GM23338 (cell line): ENCODE results near the gene DNAJC10. TPM values are rescaled to one million over a fixed set of nuclear protein-coding genes. Genes with fewer than 3 reads are reported as not detected.

Experiments used
- ATAC-seq: fragments of 200-7000 bp; cut with Tn5 transposase; 3 replicates; pipeline ENCODE4 v1.9.1; 2020
- DNase-seq: peaks from one replicate; pipeline ENCODE4 v3.0.0-alpha.2; 2015; ENCODE audit warnings: low spot score
- H2AFZ ChIP-seq: fragments of 200-600 bp; sonication (generic); 2 replicates; pipeline ENCODE4 v1.8.0; 2016; ENCODE audit warnings: antibody characterized with exemption, mild to moderate bottlenecking, moderate library complexity
- H3F3A ChIP-seq: fragments of 200-600 bp; sonication (generic); replicated peaks from 2 replicates; pipeline ENCODE4 v1.8.0; 2017; ENCODE audit warnings: antibody characterized with exemption, mixed run types, low read depth
- H3K27ac ChIP-seq: fragments of 200-600 bp; sonication (generic); 2 replicates; pipeline ENCODE4 v1.6.1; 2016; ENCODE audit warnings: low read depth
- H3K27me3 ChIP-seq: fragments of 200-600 bp; sonication (generic); 2 replicates; pipeline ENCODE4 v1.8.0; 2016; ENCODE audit warnings: mild to moderate bottlenecking, mixed run types, moderate library complexity; ENCODE audit not compliant: insufficient read depth
- H3K36me3 ChIP-seq: fragments of 200-600 bp; sonication (generic); 2 replicates; pipeline ENCODE4 v1.8.0; 2016; ENCODE audit warnings: mild to moderate bottlenecking; ENCODE audit not compliant: insufficient read depth
- H3K4me1 ChIP-seq: fragments of 200-600 bp; sonication (generic); 2 replicates; pipeline ENCODE4 v1.8.0; 2016; ENCODE audit warnings: mild to moderate bottlenecking, moderate library complexity; ENCODE audit not compliant: insufficient read depth
- H3K4me2 ChIP-seq: fragments of 200-600 bp; sonication (generic); 2 replicates; pipeline ENCODE4 v1.7.1; 2017; ENCODE audit warnings: mixed run types
- H3K4me3 ChIP-seq: fragments of 200-600 bp; sonication (generic); 2 replicates; pipeline ENCODE4 v1.6.1; 2016; ENCODE audit warnings: mixed run types
- H3K79me2 ChIP-seq: fragments of 200-600 bp; sonication (generic); replicated peaks from 2 replicates; pipeline ENCODE4 v1.8.0; 2017; ENCODE audit warnings: mild to moderate bottlenecking; ENCODE audit not compliant: insufficient read depth
- H3K9me2 ChIP-seq: fragments of 200-600 bp; sonication (generic); 2 replicates; pipeline ENCODE4 v1.8.0; 2017; ENCODE audit not compliant: insufficient read depth
- H4K20me1 ChIP-seq: fragments of 200-600 bp; sonication (generic); replicated peaks from 2 replicates; pipeline ENCODE4 v1.8.0; 2017; ENCODE audit warnings: mild to moderate bottlenecking; ENCODE audit not compliant: insufficient read depth
- H3K27ac Mint-ChIP-seq: 2 replicates; pipeline ENCODE4 v1.8.0; 2020; ENCODE audit warnings: inconsistent platforms, mild to moderate bottlenecking, moderate library complexity, mixed read lengths
- H3K27me3 Mint-ChIP-seq: 3 replicates; pipeline ENCODE4 v1.8.0; 2022; ENCODE audit warnings: low read depth, mild to moderate bottlenecking, moderate library complexity, mixed read lengths, inconsistent platforms; ENCODE audit not compliant: insufficient read depth, poor library complexity
- H3K36me3 Mint-ChIP-seq: 3 replicates; pipeline ENCODE4 v1.8.0; 2021; ENCODE audit warnings: low read depth, mild to moderate bottlenecking, inconsistent platforms, moderate library complexity, mixed read lengths
- H3K4me1 Mint-ChIP-seq: 3 replicates; pipeline ENCODE4 v1.8.0; 2020; ENCODE audit warnings: mild to moderate bottlenecking, inconsistent platforms, mixed read lengths
- H3K4me3 Mint-ChIP-seq: 3 replicates; pipeline ENCODE4 v1.8.0; 2021; ENCODE audit warnings: moderate library complexity, mild to moderate bottlenecking, inconsistent platforms, mixed read lengths
- H3K9me3 Mint-ChIP-seq: 3 replicates; pipeline ENCODE4 v1.8.0; 2020; ENCODE audit warnings: moderate library complexity, mild to moderate bottlenecking, inconsistent platforms, mixed read lengths
- CREB1 ChIP-seq: fragments of 250-450 bp; sonication (Bioruptor Pico); IDR thresholded peaks from 2 replicates; pipeline ENCODE4 v1.5.0; 2020; ENCODE audit warnings: low read depth, mild to moderate bottlenecking, moderate library complexity
- EZH2 ChIP-seq: fragments of 200-600 bp; sonication (generic); IDR thresholded peaks from one replicate; pipeline ENCODE4 v1.8.0; 2017; ENCODE audit warnings: antibody characterized with exemption, mild to moderate bottlenecking, low read depth; ENCODE audit not compliant: unreplicated experiment
- JUNB ChIP-seq: IDR thresholded peaks from one replicate; pipeline ENCODE4 v1.6.1; 2016; ENCODE audit warnings: antibody characterized with exemption; ENCODE audit not compliant: unreplicated experiment
- STAT1 ChIP-seq: IDR thresholded peaks from one replicate; pipeline ENCODE4 v1.6.1; 2016; ENCODE audit warnings: antibody characterized with exemption; ENCODE audit not compliant: unreplicated experiment
- ZNF114 ChIP-seq: fragments of 250-450 bp; sonication (Bioruptor Pico); IDR thresholded peaks from 2 replicates; pipeline ENCODE4 v1.5.0; 2020; ENCODE audit warnings: mild to moderate bottlenecking, moderate library complexity
- ZNF331 ChIP-seq: fragments of 250-450 bp; sonication (Bioruptor Pico); IDR thresholded peaks from 2 replicates; pipeline ENCODE4 v1.5.0; 2020; ENCODE audit warnings: low read depth, mild to moderate bottlenecking, moderate library complexity
- polyA plus RNA-seq: library from polyadenylated mRNA; unstranded; fragments of >200 nt; fragmentation: Nextera tagmentation; extraction: Ambion mirVana; gene quantifications from 2 replicates; pipeline ENCODE4 v1.2.1, GENCODE V29; 2016
- total RNA-seq: library from RNA; depleted of rRNA; stranded (reverse); fragments of >200 nt; shearing (Covaris generic); gene quantifications from 2 replicates; pipeline ENCODE4 v1.2.3, GENCODE V29; 2014
- TF ChIP-seq, protein P1 (sequence below): IDR thresholded peaks from 2 replicates; pipeline ENCODE4 v1.6.1; 2016; ENCODE audit warnings: antibody characterized with exemption
- TF ChIP-seq, protein P2 (sequence below): IDR thresholded peaks from one replicate; pipeline ENCODE4 v1.6.1; 2018; ENCODE audit warnings: antibody characterized with exemption; ENCODE audit not compliant: unreplicated experiment
- TF ChIP-seq, protein P3 (sequence below): fragments of 250-450 bp; sonication (Bioruptor Pico); IDR thresholded peaks from 2 replicates; pipeline ENCODE4 v1.5.0; 2020; ENCODE audit warnings: mild to moderate bottlenecking, moderate library complexity

DNAJC10 gene
- total and polyA plus RNA-seq, 2 experiments from 2014 or later = 41.9 to 83.1 TPM

DNA sequence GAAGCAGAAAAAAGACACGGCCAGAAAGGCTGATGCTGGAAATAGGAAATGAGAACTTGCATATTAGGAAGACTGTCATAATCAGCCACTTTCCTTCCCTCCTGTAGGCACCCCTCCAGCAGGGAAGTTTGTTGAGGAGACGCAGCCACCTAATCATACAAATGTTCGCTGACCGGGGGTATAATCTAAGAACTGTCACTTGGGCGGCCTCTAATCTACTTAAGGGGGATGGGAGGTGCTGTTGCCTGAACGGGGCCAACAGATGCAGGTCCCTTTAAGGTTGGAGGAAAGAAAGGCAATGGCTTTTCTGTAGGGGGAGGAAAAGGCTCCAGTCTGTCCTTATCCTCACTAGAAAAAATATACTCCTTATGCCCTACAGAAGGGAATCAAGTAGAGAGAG is 50.6 kb downstream of the DNAJC10 start:
- DNase-seq (no peak), ATAC-seq (no peak)
- no peak overlapping the region for H2AFZ ChIP-seq
- Mint-ChIP-seq H3K27ac (no peak overlapping the region), H3K27me3 (no peaks in the 10 kb centered on the region), H3K4me3 (no peak overlapping the region), H3K4me1 (peaks cover 2% of the 10 kb centered on the region; the same call in 2 of the 3 replicates), H3K9me3 (peaks cover 19% of the 10 kb centered on the region; the same call in 2 of the 3 replicates), H3K36me3 (peaks cover 68% of the 10 kb centered on the region)
- H3K4me3 ChIP-seq = no peak overlapping the region
- H3K4me2 ChIP-seq = no peak overlapping the region
- H3K4me1 ChIP-seq = no peaks in the 10 kb centered on the region
- peaks cover 4% of the 10 kb centered on the region; the same call in 1 of the 2 replicates for H3K9me2 ChIP-seq
- H3F3A ChIP-seq = no peaks in the 10 kb centered on the region
- H3K27ac ChIP-seq = peak overlapping the region; percentile 4; the same call in 1 of the 2 replicates
- H3K27me3 ChIP-seq = no peaks in the 10 kb centered on the region
- peaks cover 12% of the 10 kb centered on the region for H3K36me3 ChIP-seq
- peaks cover 35% of the 10 kb centered on the region for H3K79me2 ChIP-seq
- H4K20me1 ChIP-seq = peaks cover 5% of the 10 kb centered on the region; the same call in 1 of the 2 replicates
- TF ChIP-seq STAT1 (no peak), ZNF114 (CRISPR knock-in tag) (no peak), EZH2 (no peak), JUNB (no peak), ZNF331 (CRISPR knock-in tag) (no peak), CREB1 (no peak)
- TF ChIP-seq, protein P1, sequence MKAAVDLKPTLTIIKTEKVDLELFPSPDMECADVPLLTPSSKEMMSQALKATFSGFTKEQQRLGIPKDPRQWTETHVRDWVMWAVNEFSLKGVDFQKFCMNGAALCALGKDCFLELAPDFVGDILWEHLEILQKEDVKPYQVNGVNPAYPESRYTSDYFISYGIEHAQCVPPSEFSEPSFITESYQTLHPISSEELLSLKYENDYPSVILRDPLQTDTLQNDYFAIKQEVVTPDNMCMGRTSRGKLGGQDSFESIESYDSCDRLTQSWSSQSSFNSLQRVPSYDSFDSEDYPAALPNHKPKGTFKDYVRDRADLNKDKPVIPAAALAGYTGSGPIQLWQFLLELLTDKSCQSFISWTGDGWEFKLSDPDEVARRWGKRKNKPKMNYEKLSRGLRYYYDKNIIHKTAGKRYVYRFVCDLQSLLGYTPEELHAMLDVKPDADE = no peak
- TF ChIP-seq, protein P2, sequence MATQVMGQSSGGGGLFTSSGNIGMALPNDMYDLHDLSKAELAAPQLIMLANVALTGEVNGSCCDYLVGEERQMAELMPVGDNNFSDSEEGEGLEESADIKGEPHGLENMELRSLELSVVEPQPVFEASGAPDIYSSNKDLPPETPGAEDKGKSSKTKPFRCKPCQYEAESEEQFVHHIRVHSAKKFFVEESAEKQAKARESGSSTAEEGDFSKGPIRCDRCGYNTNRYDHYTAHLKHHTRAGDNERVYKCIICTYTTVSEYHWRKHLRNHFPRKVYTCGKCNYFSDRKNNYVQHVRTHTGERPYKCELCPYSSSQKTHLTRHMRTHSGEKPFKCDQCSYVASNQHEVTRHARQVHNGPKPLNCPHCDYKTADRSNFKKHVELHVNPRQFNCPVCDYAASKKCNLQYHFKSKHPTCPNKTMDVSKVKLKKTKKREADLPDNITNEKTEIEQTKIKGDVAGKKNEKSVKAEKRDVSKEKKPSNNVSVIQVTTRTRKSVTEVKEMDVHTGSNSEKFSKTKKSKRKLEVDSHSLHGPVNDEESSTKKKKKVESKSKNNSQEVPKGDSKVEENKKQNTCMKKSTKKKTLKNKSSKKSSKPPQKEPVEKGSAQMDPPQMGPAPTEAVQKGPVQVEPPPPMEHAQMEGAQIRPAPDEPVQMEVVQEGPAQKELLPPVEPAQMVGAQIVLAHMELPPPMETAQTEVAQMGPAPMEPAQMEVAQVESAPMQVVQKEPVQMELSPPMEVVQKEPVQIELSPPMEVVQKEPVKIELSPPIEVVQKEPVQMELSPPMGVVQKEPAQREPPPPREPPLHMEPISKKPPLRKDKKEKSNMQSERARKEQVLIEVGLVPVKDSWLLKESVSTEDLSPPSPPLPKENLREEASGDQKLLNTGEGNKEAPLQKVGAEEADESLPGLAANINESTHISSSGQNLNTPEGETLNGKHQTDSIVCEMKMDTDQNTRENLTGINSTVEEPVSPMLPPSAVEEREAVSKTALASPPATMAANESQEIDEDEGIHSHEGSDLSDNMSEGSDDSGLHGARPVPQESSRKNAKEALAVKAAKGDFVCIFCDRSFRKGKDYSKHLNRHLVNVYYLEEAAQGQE = no peak

DNA sequence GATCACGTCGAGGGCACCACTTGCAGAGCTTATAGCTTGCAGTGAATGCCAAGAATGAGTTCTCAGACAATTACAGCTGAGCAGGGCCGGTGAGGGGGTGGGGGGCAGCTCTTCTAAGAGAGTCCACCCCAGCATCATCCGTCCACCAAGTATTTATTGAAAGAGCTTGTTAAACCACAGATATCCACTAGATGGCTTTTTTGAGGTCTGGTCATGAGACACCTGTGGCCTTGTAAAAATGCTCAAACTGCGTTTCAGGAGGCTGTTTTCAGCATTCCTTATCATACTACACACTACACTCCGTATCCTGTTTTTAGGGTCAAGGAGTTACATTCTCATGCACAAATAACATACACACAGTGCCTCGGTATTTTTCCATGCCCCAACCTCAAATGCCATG is 51.5 kb downstream of the DNAJC10 start:
- Mint-ChIP-seq H3K4me1 (peaks cover 2% of the 10 kb centered on the region; the same call in 2 of the 3 replicates), H3K4me3 (no peak overlapping the region), H3K36me3 (peaks cover 73% of the 10 kb centered on the region), H3K9me3 (peaks cover 21% of the 10 kb centered on the region; the same call in 2 of the 3 replicates), H3K27me3 (no peaks in the 10 kb centered on the region), H3K27ac (no peak overlapping the region)
- Histone ChIP-seq H3K27ac (no peak overlapping the region; the same call in 1 of the 2 replicates), H3K79me2 (peaks cover 40% of the 10 kb centered on the region), H3F3A (no peaks in the 10 kb centered on the region), H2AFZ (no peak overlapping the region), H3K27me3 (no peaks in the 10 kb centered on the region), H3K36me3 (peaks cover 12% of the 10 kb centered on the region), H4K20me1 (peaks cover 5% of the 10 kb centered on the region; the same call in 1 of the 2 replicates), H3K4me1 (no peaks in the 10 kb centered on the region), H3K9me2 (peaks cover 4% of the 10 kb centered on the region; the same call in 1 of the 2 replicates), H3K4me2 (no peak overlapping the region), H3K4me3 (no peak overlapping the region)
- peak; percentile 72 for DNase-seq
- peak; percentile 87 for ATAC-seq
- TF ChIP-seq STAT1 (no peak), CREB1 (no peak)
- TF ChIP-seq, protein P3, sequence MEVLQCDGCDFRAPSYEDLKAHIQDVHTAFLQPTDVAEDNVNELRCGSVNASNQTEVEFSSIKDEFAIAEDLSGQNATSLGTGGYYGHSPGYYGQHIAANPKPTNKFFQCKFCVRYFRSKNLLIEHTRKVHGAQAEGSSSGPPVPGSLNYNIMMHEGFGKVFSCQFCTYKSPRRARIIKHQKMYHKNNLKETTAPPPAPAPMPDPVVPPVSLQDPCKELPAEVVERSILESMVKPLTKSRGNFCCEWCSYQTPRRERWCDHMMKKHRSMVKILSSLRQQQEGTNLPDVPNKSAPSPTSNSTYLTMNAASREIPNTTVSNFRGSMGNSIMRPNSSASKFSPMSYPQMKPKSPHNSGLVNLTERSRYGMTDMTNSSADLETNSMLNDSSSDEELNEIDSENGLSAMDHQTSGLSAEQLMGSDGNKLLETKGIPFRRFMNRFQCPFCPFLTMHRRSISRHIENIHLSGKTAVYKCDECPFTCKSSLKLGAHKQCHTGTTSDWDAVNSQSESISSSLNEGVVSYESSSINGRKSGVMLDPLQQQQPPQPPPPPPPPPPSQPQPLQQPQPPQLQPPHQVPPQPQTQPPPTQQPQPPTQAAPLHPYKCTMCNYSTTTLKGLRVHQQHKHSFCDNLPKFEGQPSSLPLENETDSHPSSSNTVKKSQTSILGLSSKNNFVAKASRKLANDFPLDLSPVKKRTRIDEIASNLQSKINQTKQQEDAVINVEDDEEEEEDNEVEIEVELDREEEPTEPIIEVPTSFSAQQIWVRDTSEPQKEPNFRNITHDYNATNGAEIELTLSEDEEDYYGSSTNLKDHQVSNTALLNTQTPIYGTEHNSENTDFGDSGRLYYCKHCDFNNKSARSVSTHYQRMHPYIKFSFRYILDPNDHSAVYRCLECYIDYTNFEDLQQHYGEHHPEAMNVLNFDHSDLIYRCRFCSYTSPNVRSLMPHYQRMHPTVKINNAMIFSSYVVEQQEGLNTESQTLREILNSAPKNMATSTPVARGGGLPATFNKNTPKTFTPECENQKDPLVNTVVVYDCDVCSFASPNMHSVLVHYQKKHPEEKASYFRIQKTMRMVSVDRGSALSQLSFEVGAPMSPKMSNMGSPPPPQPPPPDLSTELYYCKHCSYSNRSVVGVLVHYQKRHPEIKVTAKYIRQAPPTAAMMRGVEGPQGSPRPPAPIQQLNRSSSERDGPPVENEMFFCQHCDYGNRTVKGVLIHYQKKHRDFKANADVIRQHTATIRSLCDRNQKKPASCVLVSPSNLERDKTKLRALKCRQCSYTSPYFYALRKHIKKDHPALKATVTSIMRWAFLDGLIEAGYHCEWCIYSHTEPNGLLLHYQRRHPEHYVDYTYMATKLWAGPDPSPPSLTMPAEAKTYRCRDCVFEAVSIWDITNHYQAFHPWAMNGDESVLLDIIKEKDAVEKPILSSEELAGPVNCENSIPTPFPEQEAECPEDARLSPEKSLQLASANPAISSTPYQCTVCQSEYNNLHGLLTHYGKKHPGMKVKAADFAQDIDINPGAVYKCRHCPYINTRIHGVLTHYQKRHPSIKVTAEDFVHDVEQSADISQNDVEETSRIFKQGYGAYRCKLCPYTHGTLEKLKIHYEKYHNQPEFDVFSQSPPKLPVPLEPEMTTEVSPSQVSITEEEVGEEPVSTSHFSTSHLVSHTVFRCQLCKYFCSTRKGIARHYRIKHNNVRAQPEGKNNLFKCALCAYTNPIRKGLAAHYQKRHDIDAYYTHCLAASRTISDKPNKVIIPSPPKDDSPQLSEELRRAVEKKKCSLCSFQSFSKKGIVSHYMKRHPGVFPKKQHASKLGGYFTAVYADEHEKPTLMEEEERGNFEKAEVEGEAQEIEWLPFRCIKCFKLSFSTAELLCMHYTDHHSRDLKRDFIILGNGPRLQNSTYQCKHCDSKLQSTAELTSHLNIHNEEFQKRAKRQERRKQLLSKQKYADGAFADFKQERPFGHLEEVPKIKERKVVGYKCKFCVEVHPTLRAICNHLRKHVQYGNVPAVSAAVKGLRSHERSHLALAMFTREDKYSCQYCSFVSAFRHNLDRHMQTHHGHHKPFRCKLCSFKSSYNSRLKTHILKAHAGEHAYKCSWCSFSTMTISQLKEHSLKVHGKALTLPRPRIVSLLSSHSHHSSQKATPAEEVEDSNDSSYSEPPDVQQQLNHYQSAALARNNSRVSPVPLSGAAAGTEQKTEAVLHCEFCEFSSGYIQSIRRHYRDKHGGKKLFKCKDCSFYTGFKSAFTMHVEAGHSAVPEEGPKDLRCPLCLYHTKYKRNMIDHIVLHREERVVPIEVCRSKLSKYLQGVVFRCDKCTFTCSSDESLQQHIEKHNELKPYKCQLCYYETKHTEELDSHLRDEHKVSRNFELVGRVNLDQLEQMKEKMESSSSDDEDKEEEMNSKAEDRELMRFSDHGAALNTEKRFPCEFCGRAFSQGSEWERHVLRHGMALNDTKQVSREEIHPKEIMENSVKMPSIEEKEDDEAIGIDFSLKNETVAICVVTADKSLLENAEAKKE (CRISPR knock-in tag) = no peak
